HG02943 (cell line): Measurements from ENCODE around the gene LTBP1.
"Not testable (repeated sequence)": the region's sequence is repeated elsewhere in the genome, so short reads cannot be mapped to it uniquely, and the experiment has no call there.

Experiments
- ATAC-seq: cut with Tn5 transposase; IDR thresholded peaks from one replicate; pipeline ENCODE4 v1.9.1; 2021; ENCODE audit warnings: mild to moderate bottlenecking, low read depth, moderate library complexity; ENCODE audit not compliant: unreplicated experiment

LTBP1 gene

GRCh38 chr2:33389695-33390094, 442.9 kb downstream of the LTBP1 start:
- not testable (repeated sequence) for ATAC-seq

GRCh38 chr2:33391529-33392255, 444.9 kb downstream of the LTBP1 start:
- ATAC-seq: no peak

GRCh38 chr2:33392366-33392765, 445.6 kb downstream of the LTBP1 start:
- no peak for ATAC-seq

- no peak for ATAC-seq
Observed at GRCh38 chr2:33395034-33395433, 448.3 kb downstream of the LTBP1 start.

GRCh38 chr2:33395655-33396249, 449.0 kb downstream of the LTBP1 start:
- no peak for ATAC-seq

GRCh38 chr2:33404321-33404720, 457.6 kb downstream of the LTBP1 start:
- ATAC-seq: no peak

GRCh38 chr2:33406622-33407021, 459.9 kb downstream of the LTBP1 start:
- no peak for ATAC-seq

- ATAC-seq: no peak
Observed at GRCh38 chr2:33408109-33408508, 461.4 kb downstream of the LTBP1 start.

- no peak for ATAC-seq
Observed at GRCh38 chr2:33409417-33409955, 462.7 kb downstream of the LTBP1 start.

- ATAC-seq: no peak
Observed at GRCh38 chr2:33411765-33412164, 465.0 kb downstream of the LTBP1 start.

- no peak for ATAC-seq
Observed at GRCh38 chr2:33412920-33413319, 466.2 kb downstream of the LTBP1 start.

- no peak for ATAC-seq
Observed at GRCh38 chr2:33419581-33420200, 472.9 kb downstream of the LTBP1 start.

GRCh38 chr2:33420726-33421125, 474.0 kb downstream of the LTBP1 start:
- no peak for ATAC-seq

GRCh38 chr2:33421820-33422219, 475.1 kb downstream of the LTBP1 start:
- no peak for ATAC-seq

GRCh38 chr2:33425161-33425560, 478.4 kb downstream of the LTBP1 start:
- ATAC-seq: no peak

- no peak for ATAC-seq
Observed at GRCh38 chr2:33425586-33426031, 478.9 kb downstream of the LTBP1 start.

- no peak for ATAC-seq
Observed at GRCh38 chr2:33426666-33427231, 480.0 kb downstream of the LTBP1 start.

GRCh38 chr2:33430077-33430476, 483.3 kb downstream of the LTBP1 start:
- no peak for ATAC-seq

GRCh38 chr2:33430856-33431255, 484.1 kb downstream of the LTBP1 start:
- no peak for ATAC-seq

- no peak for ATAC-seq
Observed at GRCh38 chr2:33432871-33433270, 486.1 kb downstream of the LTBP1 start.
